Stimulated activated CD8-positive, alpha-beta memory T cell treated with anti-CD3 and anti-CD28 coated beads, Interleukin-12 subunit alpha, Interleukin-12 subunit beta, amount 100 ng/mL, for 4 hours (primary cell): ENCODE results near the gene PSMG1.
A peak's percentile ranks its signal among the peaks of the same experiment; 100 is the strongest.
"Not testable (repeated sequence)": the region's sequence is repeated elsewhere in the genome, so short reads cannot be mapped to it uniquely, and the experiment has no call there.

Experiments
- DNase-seq: peaks from one replicate; pipeline ENCODE4 v3.0.0-alpha.2; 2020; ENCODE audit warnings: low read depth

The PSMG1 gene, protein sequence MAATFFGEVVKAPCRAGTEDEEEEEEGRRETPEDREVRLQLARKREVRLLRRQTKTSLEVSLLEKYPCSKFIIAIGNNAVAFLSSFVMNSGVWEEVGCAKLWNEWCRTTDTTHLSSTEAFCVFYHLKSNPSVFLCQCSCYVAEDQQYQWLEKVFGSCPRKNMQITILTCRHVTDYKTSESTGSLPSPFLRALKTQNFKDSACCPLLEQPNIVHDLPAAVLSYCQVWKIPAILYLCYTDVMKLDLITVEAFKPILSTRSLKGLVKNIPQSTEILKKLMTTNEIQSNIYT

DNA sequence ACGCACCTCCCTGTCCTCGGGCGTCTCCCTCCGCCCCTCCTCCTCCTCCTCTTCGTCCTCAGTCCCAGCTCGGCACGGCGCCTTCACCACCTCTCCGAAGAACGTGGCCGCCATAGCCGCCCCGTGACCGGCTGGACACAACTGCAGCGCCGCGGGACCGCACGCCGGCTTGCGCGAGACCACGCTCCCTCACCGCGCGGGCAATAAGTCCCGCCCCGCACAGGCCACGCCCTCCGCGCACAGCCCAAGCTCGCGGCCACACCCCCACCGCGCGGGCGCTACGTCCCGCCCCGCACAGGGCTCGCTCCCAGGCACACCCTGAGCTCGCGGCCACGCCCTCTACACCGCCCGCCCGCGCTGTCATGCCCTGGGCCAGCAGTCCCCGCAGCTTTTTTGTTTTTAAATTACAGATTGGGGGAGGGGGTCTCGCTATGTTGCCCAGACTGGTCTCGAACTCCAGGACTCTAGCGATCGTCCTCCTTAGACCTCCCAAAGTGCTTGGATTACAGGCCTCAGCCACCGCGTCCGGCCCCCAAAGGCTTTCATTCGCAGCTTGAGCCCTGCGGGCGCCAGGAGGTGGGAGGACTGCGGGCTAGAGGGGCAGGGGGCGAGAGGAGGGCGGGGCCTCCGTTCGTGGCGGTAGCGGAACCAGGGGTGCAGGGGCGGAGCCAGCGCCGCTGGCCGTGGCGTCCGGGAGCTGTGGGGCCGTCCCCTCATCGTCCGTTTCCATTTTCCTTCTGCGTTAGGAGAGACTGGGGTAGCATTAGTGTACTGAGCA, at the start of gene PSMG1:
TSS of gene PSMG1 (minus strand) at position 180 of the 778 bp plus-strand sequence. CDS start at position 114, 66 bp downstream.
- DNase-seq = peak; percentile 90

DNA sequence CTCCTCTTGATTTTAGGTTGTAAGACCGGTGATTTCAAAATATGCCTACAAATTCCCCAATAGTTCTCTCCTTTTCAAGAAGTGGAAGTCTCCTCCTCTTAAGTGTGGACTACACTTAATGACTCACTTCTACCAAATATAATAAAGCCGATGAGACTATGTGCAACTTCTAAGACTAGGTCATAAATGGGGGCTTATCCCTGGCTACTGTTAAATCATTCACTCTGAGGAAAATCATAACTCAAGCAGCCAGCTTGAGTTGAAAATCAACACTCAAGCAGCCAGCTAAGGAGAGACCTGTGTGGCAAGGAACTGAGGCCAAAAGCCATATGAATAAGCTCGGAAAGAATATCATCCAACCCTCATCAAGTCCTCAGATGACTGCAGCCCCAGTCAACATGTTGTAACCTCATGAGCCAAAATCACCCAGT, 49.6 kb upstream of the PSMG1 start:
- DNase-seq = no peak

DNA sequence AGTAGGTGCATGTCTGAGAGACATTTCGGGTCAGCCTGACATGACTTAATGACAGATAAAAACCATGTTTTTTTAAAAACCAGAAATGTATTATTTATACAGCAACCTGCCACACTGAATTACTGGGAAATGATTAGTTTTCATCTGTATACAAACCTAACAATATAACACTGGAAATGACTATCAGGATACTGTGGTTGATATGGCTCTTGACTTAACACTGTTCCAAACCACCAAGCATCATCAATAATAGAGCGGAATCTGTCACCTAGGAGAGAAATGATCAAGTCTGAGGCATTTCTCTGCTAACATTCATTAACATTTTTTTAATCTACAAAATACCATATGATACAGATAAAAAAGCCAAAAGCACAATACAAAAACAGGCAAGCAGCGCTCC, 41.7 kb upstream of the PSMG1 start:
- DNase-seq = no peak

DNA sequence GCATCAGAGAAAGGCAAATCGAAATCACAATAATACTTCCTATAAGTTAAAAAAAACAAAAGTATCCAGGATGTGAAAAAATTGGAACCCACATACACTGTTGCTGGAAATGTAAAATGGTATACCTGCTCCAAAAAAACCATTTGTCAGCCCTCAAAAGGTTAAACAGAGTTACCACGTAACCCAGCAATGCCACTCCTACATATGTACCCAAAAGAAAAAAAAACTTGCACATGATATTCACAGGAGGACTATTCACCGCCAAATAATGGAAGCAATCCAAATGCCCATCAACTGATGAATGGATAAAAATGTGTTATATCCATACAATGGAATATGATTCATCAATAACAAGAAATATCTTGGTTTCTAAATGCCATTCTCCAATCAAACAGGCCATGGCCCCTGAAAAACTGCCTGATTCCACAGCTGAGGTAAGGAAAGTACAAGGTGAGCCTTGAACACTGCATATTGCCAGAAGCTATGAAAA, 38.8 kb upstream of the PSMG1 start:
- no peak for DNase-seq

DNA sequence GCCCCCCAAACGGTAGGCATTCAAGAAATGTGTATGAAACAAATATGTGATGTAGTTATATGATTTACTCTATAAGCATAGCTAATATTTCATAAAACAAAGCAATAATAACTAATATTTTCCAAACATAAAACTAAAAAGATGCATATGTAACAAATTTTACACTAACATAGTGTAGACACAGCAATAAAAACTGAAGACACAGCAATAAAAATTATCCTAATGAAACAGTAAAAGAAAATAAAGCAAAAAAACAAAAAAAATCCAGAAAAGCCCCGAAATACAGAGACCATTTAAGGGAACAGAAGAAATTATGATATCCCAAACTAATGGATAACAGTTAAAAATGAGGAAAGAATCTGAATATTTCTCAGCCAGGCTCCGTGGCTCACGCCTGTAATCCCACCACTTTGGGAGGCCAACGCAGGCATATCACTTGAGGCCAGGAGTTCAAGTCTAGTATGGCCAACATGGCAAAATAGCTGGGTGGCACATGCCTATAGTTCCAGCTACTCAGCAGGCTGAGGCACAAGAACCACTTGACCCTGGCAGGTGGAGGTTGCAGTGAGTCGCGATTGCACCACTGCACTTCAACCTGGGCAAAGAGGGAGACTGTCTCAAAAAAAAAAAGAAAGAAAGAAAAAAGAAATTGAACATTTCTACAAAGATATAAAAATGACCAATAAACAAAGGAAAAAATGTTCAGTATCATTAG, 38.2 kb upstream of the PSMG1 start:
- DNase-seq = no peak

DNA sequence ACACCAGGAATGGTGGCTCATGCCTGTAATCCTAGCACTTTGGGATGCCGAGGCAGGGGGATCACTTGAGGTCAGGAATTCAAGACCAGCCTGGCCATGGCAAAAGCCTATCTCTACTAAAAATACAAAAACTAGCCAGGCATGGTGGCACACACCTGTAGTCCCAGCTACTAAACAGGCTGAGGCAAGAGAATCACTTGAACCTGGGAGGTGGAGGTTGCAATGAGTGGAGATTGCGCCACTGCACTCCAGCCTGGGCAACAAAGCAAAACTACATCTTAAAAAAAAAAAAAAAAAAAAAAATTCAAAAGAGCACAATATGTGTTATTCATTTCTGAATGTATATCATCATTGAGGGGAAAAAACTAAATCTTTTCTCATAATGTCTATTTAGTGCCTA, 37.6 kb upstream of the PSMG1 start:
- DNase-seq = not testable (repeated sequence)

DNA sequence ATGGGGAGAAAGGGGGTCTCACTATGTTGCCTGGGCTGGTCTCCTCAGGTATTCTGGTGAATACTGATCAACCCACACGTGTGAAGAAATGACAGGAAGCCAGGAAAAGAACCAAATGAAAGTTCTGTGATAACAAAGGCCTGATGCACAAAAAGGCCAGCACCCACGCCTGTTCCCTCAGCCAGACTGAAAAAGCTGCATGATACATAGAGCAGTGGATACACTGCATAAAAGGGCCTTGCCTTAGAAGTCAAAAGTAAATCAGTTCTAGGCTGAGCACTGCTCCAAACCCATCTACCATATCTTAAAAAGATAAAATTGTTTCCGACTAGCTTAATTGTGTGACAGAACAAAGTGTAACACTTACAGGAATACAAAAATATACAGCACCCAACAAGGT, 36.9 kb upstream of the PSMG1 start:
- no peak for DNase-seq

DNA sequence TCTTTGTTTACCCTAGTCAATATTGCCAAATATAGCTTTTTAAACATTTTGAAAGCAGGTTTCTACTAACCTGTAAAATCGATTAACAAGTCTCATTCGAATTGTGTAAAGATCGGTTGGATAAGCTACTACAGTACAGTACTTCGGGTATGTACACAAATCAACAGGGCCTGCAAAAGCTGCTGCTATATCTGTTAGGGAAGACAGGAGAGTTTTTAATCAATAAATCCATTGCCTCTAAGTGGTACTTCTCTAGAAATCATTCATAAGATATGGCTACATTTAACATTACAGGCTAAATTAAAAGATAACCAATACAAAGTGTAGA, 34.8 kb upstream of the PSMG1 start:
- no peak for DNase-seq

DNA sequence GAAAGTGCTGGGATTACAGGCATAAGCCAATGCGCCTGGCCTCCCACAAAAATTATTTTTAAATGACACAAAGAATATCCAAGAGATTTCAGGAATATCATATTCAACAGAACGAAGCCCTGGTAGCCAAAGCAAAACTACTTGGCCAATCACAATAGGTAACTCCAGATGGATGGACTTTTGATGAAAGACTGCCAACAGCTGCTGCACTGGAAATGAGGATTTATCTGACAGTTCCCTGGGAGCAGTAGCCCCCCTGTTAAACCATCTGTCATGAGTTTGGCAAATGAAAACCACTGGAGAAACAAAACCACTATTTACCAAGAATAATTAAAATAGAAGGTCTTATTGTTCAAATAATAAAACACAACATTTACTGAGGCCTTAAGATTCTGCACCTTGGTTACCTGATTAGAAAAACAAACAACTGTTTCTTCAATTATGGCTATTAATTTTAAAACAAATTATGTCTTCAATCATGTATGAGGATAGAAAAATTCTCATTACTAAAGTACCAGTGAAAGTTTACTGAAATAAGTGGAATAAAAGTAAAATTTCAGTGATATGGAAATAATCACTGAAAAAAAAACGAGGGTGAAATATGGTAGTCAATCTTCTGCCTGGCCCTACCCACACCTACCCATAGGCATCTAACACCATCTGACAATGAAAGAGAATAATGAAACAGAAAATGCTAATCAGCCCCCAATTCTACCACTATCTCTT, 34.3 kb upstream of the PSMG1 start:
- no peak for DNase-seq

DNA sequence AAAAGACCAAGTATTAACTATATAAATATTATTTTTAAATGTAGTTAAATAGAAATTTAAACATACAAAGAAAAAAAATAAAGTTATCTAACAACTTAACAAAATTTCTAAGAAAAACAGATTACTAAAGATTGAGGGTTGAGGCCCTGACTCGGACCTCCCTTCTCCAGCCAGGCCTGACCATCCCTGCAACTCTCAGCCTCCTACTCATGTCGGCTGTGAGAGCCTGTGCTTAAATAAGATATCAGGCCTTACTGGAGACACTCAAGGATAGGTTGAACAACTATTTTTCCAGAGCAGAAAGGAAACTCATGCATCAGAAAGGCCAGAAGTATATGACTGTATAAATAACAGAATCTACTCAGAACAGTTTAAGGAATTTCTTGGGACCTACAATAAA, 33.0 kb upstream of the PSMG1 start:
- no peak for DNase-seq

DNA sequence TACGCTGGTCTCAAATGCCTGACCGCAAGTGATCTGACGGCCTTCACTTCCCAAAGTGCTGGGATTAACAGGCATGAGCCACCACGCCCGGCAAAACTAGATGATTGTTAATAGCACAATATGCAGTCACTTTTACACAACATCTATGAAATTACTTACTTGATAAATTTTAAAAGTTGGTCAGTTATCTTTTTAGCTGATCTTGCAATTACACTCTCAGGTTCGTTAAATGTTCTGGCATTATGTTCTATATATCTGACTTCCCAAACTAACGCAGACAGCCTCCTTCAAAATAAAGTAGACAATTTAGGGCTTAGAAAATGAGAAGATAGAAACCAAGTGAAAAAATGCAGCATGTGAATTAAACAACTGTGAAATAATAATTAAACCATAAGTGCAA, 31.8 kb upstream of the PSMG1 start:
- DNase-seq = no peak

DNA sequence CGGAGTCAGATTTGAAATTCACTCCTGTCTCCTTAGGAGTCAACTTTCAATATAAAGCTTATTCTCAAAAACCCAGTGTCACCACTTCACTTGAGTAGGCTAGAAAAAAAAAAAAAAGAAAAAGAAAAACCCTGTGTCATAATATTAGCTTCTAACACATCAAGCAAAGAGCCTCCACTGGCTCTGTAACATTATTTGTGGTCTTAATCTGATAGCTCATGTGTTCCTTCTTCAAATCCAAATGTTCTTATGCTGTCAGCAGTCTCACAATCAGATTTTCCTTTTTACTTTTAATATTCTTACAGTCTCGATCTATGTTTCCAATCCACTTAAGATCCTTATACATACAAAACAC, 26.1 kb upstream of the PSMG1 start:
- DNase-seq = no peak

DNA sequence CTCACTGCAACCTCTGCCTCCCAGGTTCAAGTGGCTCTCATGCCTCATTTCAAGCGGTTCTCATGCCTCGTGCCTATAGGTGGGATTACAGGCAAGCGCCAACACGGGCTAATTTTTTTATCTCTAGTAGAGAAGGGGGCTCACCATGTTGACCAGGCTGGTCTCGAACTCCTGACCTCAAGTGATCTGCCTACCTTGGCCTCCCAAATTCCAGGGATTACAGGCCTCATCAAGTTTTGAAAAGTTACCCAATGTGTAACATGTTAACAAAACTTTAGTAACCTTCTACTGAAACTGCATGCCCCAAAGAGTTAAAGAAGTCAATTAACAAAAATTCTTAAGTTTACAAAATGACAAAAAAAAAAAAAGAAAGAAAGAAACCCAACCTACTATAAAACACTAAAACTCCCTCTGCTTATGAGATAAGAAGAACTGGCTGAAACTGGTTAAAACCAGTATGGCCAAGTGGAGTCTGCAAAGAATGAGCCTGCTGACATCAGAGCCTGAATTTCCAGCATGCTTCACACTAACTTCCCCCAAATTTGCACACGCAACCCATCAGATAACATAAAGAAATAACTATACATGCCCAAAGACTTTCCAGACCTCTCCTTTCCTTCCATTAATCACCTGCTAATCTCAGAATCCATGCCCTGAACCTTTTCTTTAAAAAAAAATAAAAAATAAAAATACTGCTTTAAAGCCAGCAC, 25.5 kb upstream of the PSMG1 start:
- DNase-seq = no peak

DNA sequence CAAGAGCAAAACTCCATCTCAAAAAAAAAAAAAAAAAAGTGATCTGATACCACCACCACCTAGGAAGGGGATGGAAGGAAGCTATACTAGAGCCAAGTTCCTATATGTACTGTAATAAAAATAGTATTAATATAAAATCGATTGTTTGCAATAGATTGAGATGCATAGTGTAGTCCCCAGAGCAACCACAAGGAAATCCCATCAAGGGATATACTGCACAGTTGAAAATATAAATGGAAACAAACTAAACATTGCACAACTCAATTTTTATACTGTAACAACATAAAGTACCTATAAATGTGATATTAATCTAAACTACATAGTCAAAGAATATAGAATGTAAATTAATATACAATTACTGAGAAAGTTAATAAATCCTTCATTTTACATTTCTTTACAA, 20.9 kb upstream of the PSMG1 start:
- no peak for DNase-seq

DNA sequence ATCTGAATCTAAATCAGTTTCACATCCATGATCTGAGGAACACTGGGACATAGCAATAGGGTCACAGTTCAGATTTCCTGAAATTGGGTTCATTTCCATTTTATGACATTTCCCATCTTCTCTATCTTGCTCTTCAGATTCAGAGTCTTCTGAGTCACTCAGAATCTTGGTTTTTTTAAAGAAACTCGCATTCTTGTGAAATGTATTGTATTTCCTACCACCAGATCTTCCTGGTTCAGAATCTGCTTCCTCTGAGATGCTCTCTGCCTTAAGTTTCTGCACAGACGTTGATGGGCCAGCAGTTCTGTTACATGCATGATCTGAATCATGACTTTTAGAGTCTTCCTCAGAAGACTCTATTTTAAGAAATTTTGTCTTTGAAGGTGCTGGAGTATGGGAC, 15.5 kb upstream of the PSMG1 start:
- DNase-seq = no peak

DNA sequence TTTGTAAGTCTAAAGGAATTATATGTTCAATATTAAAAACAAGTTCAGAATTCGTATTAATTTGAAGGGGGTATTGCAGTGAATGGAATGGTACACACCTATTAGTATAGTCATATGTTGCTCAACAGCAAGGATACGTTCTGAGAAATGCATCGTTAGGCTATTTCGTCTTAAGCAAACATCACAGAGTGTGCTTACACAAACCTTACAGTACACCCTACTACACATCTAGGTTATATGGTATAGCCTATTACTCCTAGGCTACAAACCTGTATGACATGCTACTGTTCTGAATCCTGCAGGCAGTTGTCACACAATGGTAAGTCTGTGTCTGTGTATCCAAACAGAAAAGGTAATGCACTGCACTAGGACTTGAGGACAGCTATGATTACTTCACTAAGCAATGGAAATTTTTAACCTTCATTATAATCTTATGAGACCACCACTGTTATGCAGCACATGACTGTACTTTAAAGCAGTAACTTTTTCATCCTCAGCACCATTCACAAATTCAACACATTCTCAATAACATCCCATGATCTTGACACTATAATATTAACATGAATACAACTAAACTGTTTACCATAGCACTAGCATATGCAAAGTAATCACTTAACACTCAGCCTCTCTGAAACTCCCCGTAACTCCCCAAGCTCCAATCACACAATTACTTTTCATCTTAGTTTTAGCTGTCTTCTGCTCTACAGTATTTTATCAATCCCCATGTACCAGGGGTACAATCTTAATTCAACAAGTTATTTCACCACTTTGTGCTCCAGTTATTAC, 14.4 kb upstream of the PSMG1 start:
- DNase-seq = no peak

DNA sequence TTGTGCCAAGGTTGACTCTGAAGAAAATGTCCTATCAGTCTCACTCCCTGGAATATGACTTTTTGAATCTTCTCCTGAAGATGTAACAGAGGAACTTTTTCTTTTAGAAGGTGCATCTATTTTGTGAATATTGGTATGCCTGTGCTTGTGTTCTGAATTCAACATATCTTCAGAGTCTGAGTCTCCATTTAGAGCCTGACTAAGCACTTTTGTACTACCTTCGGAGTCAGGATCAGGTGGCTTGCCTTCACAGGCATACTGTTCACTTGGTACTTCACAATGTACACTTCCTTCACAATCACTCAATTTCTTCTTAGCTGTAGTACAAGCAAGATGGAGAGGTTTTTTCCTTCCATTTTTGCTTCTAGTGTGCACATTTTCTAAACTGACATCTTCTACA, 13.6 kb upstream of the PSMG1 start:
- DNase-seq = no peak

DNA sequence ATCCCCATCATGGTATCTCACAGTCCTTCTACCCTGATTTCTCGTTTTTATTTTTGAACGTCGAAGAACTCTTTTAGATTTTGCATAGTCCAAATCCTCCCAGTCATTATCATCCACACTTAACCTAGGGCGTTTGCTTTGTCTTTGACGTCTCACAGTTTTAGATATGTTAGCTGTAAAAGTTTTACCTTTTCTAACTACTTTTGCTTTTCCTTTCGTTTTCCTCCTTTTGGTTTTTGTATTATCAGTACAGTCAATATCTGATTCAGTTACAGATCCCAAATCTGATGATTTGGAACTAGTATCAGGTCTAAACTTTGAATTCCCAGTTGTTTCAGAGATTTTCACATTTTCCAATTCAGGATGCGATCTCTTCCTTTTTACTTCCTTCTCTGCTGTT, 13.1 kb upstream of the PSMG1 start:
- DNase-seq = no peak

DNA sequence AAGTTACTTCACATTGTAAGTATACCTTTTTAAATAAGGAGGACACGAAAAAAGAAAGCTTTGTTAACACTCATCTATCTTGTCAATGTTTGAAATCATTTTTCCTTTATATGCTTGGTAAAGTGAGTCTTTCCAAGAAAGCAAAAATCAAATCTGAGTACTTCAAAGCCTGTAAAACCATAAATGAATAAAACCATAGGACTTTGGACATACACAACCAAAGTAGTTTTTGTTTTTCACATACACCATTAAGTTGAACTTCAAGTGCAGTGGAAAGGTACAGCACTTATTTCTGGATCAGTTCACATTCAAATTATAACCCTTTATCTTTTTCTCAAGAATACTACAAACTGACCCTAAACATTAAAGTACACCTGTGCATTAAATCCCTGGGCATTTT, 10.1 kb upstream of the PSMG1 start:
- DNase-seq = no peak

DNA sequence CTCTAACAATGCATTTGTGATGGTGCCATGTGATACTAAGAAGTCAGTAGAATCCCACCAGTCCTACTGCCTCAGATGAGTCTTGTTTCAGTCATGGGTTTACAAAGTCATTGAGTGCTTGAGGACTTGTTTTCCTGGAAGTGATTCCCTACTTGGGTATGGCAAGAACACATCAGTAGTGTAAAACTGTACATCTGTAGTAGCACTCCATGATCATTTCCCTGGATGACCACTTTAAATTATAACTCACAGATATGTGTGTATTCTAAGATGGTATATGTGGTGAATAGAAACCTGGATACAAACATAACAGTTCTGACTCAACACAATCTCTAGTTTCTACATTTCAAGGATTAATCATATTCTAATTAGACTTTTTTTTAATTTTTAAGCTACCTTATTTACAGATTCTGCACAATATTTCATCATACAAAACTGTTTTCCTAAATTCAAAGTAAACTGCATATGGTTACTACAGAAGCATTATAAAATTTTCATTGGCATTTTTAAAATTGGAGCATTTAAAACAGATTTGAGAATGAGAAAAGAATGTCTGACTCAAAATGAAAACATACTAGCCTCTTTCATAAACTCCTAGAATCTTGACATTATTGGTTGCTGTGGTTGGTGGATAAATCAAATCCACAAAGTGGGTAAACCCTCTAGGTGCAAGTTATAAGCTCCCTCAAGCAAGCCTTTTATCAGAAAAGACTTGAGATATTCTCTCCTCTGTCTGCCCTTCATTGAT, 6.8 kb upstream of the PSMG1 start:
- DNase-seq = no peak
